Spleen (tissue), 11 donors: Measurements from ENCODE around the gene IFITM10. TPM values are rescaled to one million over a fixed set of nuclear protein-coding genes. Genes with fewer than 3 reads are reported as not detected.
"Not testable (repeated sequence)": the region's sequence is repeated elsewhere in the genome, so short reads cannot be mapped to it uniquely, and the experiment has no call there.

Source experiments
- DNase-seq: peaks from one replicate; pipeline ENCODE4 v3.0.0-alpha.2; 2020
- H3K27ac ChIP-seq, 8 donors: fragments of 200-600 bp; sonication (generic) in 7 of 8; 1 replicate in 4 of 8; 2 replicates in 4 of 8; pipeline versions ENCODE4 v1.5.0 to v1.8.0; 2016 to 2021; ENCODE audit warnings: inconsistent platforms in 4 of 8, mild to moderate bottlenecking in 4 of 8, moderate library complexity in 1 of 8
- H3K27me3 ChIP-seq, 7 donors: fragments of 200-600 bp; sonication (generic) in 6 of 7; replicated peaks in 1 of 7; 1 replicate in 4 of 7; 2 replicates in 3 of 7; pipeline versions ENCODE4 v1.5.0 to v1.8.0; 2016 to 2021; ENCODE audit warnings: inconsistent platforms in 3 of 7, mild to moderate bottlenecking in 1 of 7
- H3K36me3 ChIP-seq, 6 donors: fragments of 200-600 bp; sonication (generic) in 5 of 6; 1 replicate in 4 of 6; 2 replicates in 2 of 6; pipeline versions ENCODE4 v1.5.0 to v1.8.0; 2016 to 2021; ENCODE audit warnings: inconsistent platforms in 2 of 6
- H3K4me1 ChIP-seq, 6 donors: fragments of 200-600 bp; sonication (generic) in 5 of 6; 1 replicate in 3 of 6; 2 replicates in 3 of 6; pipeline versions ENCODE4 v1.5.0 to v1.8.0; 2016 to 2021; ENCODE audit warnings: inconsistent platforms in 3 of 6
- H3K4me3 ChIP-seq, 8 donors: fragments of 200-600 bp; sonication (generic) in 7 of 8; 1 replicate in 4 of 8; 2 replicates in 4 of 8; pipeline versions ENCODE4 v1.5.0 to v1.8.0; 2016 to 2021; ENCODE audit warnings: inconsistent platforms in 4 of 8, mild to moderate bottlenecking in 4 of 8, moderate library complexity in 2 of 8
- H3K9me3 ChIP-seq, 8 donors: fragments of 200-600 bp; sonication (generic) in 7 of 8; 1 replicate in 4 of 8; 2 replicates in 4 of 8; pipeline versions ENCODE4 v1.5.0 to v1.8.0; 2016 to 2021; ENCODE audit warnings: inconsistent platforms in 4 of 8
- CTCF ChIP-seq, 11 experiments: fragments of 200-600 bp in 7 of 11; fragments of 450-650 bp in 4 of 11; sonication (generic) in 4 of 11; IDR thresholded peaks in 8 of 11; conservative IDR thresholded peaks in 3 of 11; 1 replicate in 7 of 11; 2 replicates in 4 of 11; pipeline versions ENCODE4 v1.4.0 to v1.8.0; 2016 to 2021; ENCODE audit warnings: antibody characterized with exemption in 11 of 11, inconsistent platforms in 4 of 11, mild to moderate bottlenecking in 1 of 11
- POLR2A ChIP-seq, 3 donors: fragments of 450-650 bp; IDR thresholded peaks; one replicate each; pipeline ENCODE4 v1.5.1; 2017; ENCODE audit warnings: antibody characterized with exemption in 3 of 3, mild to moderate bottlenecking in 1 of 3
- POLR2AphosphoS5 ChIP-seq, 3 donors: sonication (generic); formaldehyde crosslinking; IDR thresholded peaks; one replicate each; pipeline ENCODE4 v1.5.1; 2017; ENCODE audit warnings: antibody characterized with exemption in 3 of 3
- WGBS, 5 donors: extraction: QIAGEN DNeasy Blood & Tissue Kit in 3 of 5; methylation state at CpG; one replicate each; pipeline versions ENCODE4 v1.1.5 to v1.1.7; 2013 to 2018; 5-methylcytosine and 5-hydroxymethylcytosine counted together
- intact Hi-C: fragments of 100-400 bp; cut with DNase I; formaldehyde crosslinking; loops from one replicate; pipeline ENCODE4 v1.15.0; 2023; ENCODE audit warnings: low total_unique reads
- polyA plus RNA-seq, 3 donors: library from polyadenylated mRNA; stranded (reverse); fragments of 200-250 nt; gene quantifications; one replicate each; pipeline ENCODE4 v1.2.1, GENCODE V29; 2013
- total RNA-seq, 7 donors: library from RNA; depleted of rRNA in 3 of 7; stranded (reverse); fragments of >200 nt in 3 of 7; fragmentation: NEBNext Ultra II Directional in 4 of 7; extraction: Animal tissue kit (Norgen Biotek cat#: 25700) in 4 of 7; gene quantifications; one replicate each; pipeline versions ENCODE4 v1.1.0 to v1.2.1, GENCODE V29; 2016 to 2021
- donor health status: healthy with polysubstance abuse.
- donor health status: DM: no; HTN: no; CAD: no; lungs with moderate emphysema.
- donor health status: DM: no; HTN: no; CAD: no.
- donor health status: Bipolar disorder and iron deficiency.
- donor health status: healthy.
- donor health status: DM: no; HTN: no; CAD: no.
- donor health status: DM: yes; HTN: yes; CAD: no.

Gene IFITM10
- total and polyA plus RNA-seq, 10 donors, result 0.80 to 41.6 (median 7.3) TPM

DNA sequence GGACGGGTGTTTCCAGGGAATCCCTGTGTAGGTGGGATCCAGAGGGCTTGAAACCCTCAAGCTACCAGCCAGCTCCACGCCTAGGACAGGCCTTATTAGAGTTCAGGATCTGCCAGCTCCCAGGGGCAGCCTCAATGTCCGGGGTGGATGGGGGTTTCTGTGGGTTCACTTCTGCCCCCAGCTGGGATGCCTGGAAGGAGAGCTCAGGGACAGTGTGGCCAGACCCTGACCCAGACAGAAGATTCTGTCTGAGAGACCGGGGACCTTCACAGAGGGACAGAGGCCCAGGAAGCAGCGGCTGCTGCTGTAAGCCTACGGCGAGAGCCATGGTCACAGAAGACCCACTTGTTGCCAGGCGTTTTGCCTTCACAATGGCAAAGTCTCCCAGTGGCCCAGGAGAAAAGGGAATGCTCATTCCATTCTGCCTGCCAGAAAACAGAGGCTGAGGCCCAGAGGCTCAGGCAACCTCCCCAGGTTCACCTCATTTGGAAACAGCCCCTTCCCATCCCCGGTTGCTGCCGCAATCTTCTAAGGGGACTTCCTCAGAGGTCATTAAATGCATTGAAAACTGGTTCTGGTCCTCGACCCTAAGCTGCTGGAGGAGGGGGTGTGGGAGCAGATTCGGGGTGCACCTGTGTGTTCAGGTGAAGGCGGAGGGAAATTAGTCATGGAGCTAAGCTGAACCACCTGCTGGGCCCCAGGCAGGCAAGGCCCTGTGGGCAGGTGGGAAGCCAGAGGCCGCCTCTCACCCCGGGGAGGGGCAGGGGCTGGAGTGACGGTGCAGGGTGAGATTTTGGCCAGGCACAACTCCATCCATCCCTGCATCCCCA lies 58.3 kb downstream of the IFITM10 start:
- DNase-seq, result no peak
- intact Hi-C loops, result loop anchor here (5.0 to 10.0 kb wide), 2 partner anchors 40 to 463 kb away; no protein-coding TSS in a partner anchor
- TF ChIP-seq CTCF (IDR thresholded peaks at IDR 0.05 in 8 of 11, conservative IDR thresholded peaks at IDR 0.05 in 3 of 11), result no peak
- TF ChIP-seq POLR2A (IDR thresholded peaks at IDR 0.05), result no peak
- TF ChIP-seq POLR2AphosphoS5 (IDR thresholded peaks at IDR 0.05), result no peak
- H3K9me3 ChIP-seq, result no peaks in the 10 kb centered on the region
- peaks cover 0 to 32% (median 4%) of the 10 kb centered on the region in 7 donors for H3K27me3 ChIP-seq
- WGBS, 5 donors, result 76 to 88% (median 80%) methylated on average over 8 to 16 of the region's 16 CpGs
- H3K4me1 ChIP-seq, result peaks cover 10 to 29% (median 19%) of the 10 kb centered on the region in 6 donors
- no peak overlapping the region for H3K27ac ChIP-seq
- H3K36me3 ChIP-seq, result no peaks in the 10 kb centered on the region
- H3K4me3 ChIP-seq, result no peak overlapping the region

DNA sequence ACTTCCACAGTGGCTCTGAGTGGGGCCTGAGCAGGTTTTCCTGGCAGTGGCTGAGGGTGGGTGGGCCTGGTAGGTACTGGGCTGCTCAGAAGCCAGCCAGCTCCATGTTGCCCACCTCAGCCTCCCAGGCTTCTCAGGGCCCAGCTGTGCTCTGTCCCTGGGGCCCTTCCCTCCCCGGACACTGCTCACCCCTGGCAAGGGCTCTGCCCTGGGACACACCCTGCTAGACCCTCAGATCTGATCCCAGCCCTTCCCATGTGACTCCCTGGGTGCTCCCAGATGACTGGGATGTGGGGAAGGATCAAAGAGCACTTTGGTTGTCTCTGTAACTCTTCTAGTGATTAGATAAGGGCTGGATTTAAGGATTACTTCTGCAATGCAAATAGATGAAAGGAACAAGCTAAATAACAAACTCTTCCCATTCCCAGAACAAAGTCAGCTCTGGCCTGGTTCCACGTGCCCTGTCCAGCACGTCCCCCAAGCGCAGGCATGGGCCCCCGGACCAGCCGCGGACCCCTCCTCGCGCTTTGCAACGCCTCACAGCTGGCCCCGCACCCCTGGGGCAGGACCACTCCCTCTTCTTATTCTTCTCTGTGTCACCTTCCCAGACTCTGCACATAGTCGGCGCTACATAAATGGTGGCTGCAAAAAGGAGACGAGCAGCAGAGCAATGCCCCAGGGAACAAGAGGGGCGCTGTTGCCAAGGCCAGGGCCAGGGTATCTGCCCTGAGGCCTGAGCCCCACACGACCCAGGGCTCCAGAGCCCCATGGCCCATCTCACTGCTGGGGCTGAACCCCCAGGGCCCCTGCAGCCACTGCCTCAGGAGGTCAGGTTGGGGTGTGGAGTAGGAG lies 59.1 kb downstream of the IFITM10 start:
- TF ChIP-seq CTCF (IDR thresholded peaks at IDR 0.05 in 8 of 11, conservative IDR thresholded peaks at IDR 0.05 in 3 of 11), result no peak
- TF ChIP-seq POLR2A (IDR thresholded peaks at IDR 0.05), result no peak
- no peak for TF ChIP-seq POLR2AphosphoS5 (IDR thresholded peaks at IDR 0.05)
- H3K36me3 ChIP-seq, result no peaks in the 10 kb centered on the region
- H3K9me3 ChIP-seq, result no peaks in the 10 kb centered on the region
- 76 to 95% (median 89%) methylated on average over 14 to 16 of the region's 16 CpGs for WGBS, 5 donors
- H3K27me3 ChIP-seq, result peaks cover 0 to 32% (median 4%) of the 10 kb centered on the region in 7 donors
- intact Hi-C loops, result loop anchor here (5.0 to 10.0 kb wide), 2 partner anchors 39 to 464 kb away; no protein-coding TSS in a partner anchor
- no peak overlapping the region for H3K4me3 ChIP-seq
- peaks cover 10 to 29% (median 19%) of the 10 kb centered on the region in 6 donors for H3K4me1 ChIP-seq
- DNase-seq, result no peak
- H3K27ac ChIP-seq, result no peak overlapping the region

DNA sequence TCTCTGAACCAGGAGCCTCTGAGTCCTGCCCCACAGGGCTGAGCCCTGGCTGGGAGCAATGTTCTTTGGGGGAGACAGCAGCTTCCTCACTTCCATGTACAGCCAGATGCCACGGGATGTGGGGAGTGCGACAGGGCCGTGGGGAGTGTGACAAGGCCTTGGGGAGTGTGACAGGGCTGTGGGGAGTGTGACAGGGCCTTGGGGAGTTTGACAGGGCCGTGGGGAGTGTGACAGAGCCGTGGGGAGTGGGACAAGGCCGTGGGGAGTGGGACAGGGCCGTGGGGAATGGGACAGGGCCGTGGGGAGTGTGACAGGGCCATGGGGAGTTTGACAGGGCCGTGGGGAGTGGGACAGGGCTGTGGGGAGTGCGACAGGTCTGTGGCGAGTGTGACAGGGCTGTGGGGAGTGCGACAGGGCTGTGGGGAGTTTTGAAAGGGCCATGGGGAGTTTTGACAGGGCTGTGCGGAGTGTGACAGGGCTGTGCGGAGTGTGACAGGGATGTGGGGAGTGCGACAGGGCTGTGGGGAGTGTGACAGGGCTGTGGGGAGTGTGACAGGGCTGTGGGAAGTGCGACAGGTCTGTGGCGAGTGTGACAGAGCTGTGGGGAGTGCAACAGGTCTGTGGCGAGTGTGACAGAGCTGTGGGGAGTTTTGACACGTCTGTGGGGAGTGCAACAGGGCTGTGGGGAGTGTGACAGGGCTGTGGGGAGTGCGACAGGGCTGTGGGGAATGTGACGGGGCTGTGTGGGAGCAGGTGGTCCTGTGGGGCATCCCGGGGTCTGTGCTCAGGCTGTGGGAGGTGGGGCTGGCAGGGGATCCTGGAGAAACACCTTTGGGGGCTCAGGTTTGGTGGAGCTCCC lies 60.0 kb downstream of the IFITM10 start:
- H3K27ac ChIP-seq, result no peak overlapping the region
- no peak for DNase-seq
- peaks cover 0 to 34% (median 4%) of the 10 kb centered on the region in 7 donors for H3K27me3 ChIP-seq
- no peak for TF ChIP-seq CTCF (IDR thresholded peaks at IDR 0.05 in 8 of 11, conservative IDR thresholded peaks at IDR 0.05 in 3 of 11)
- TF ChIP-seq POLR2A (IDR thresholded peaks at IDR 0.05), result no peak
- TF ChIP-seq POLR2AphosphoS5 (IDR thresholded peaks at IDR 0.05), result no peak
- WGBS, 5 donors, result 64 to 72% (median 69%) methylated on average over 22 of the region's 22 CpGs
- H3K36me3 ChIP-seq, result no peaks in the 10 kb centered on the region
- intact Hi-C loops, result loop anchor here (5.0 to 10.0 kb wide), 2 partner anchors 38 to 464 kb away; no protein-coding TSS in a partner anchor
- peaks cover 10 to 29% (median 19%) of the 10 kb centered on the region in 6 donors for H3K4me1 ChIP-seq
- no peaks in the 10 kb centered on the region for H3K9me3 ChIP-seq
- H3K4me3 ChIP-seq, result no peak overlapping the region

DNA sequence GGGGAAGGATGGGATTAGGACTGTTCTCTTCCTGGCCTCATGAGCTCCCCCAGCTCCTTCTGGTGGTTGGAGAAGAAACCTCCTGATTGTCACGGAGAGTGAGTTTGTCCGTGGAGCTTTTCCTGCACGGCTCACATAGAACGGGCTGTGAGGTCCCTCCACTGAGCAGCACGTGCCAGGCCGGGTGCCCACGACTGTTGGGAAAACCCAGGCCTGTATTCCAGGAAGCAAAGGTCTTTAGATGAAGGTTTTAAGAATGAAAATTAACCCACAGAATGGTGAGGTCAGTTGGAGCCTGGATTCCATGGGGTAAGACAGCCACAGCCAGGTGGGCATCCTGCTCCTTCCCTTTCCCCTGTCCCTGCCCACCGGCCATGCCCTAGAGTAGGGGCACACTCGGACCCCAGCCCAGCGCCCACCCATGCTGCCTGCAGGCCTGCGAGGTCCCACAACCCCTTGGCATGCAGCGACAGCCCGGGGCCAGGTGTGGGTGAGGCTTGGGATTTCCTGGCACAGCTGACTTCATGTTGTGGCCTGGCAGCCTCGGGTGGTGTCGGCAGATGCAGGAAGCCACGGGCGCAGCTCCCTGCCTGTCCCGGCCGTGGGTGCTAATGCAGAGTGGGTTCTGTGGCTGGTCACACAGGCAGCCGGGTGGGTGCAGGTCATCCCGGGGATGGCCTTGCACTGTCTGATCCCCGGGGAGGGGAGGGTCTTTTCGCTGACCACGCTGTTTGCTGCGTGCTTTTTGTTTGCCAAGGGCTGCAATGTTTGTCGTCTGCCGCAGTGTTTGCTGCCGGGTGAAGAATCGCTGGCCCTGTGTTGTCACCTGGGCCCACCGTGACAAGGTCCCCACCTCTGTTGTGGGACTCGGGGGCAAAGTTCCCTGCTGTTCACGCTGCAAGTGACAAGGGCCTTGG lies 60.9 kb downstream of the IFITM10 start:
- H3K9me3 ChIP-seq, H3K4me3 ChIP-seq, H3K27ac ChIP-seq, DNase-seq, H3K36me3 ChIP-seq: not testable (repeated sequence)
- intact Hi-C loops, result loop anchor here (5.0 to 10.0 kb wide), 2 partner anchors 37 to 465 kb away; no protein-coding TSS in a partner anchor
- 49 to 74% (median 59%) methylated on average over 8 to 31 of the region's 32 CpGs for WGBS, 5 donors
- Histone ChIP-seq H3K4me1 (peaks cover 10 to 28% (median 19%) of the 10 kb centered on the region in 6 donors), H3K27me3 (peaks cover 0 to 35% (median 4%) of the 10 kb centered on the region in 7 donors)

- H3K4me3 ChIP-seq, intact Hi-C loops, H3K36me3 ChIP-seq, DNase-seq, H3K27ac ChIP-seq, H3K9me3 ChIP-seq: not testable (repeated sequence)
- H3K27me3 ChIP-seq, result peaks cover 0 to 35% (median 4%) of the 10 kb centered on the region in 7 donors
- H3K4me1 ChIP-seq, result peaks cover 2 to 17% (median 9%) of the 10 kb centered on the region in 6 donors
- WGBS, 5 donors, result 49 to 65% (median 58%) methylated on average over 16 to 19 of the region's 19 CpGs
Observed at GRCh38 chr11:1688336-1688947, 62.0 kb downstream of the IFITM10 start.
